HG02623 (cell line): Measurements from ENCODE around the gene ITGBL1.
A peak's percentile ranks its signal among the peaks of the same experiment; 100 is the strongest.

Experiments used
- ATAC-seq: cut with Tn5 transposase; IDR thresholded peaks from one replicate; pipeline ENCODE4 v1.9.1; 2021; ENCODE audit warnings: moderate library complexity; ENCODE audit not compliant: unreplicated experiment

Gene ITGBL1

GRCh38 chr13:101738336-101738735 lies 285.9 kb downstream of the ITGBL1 start:
- ATAC-seq, result no peak

- ATAC-seq, result peak; percentile 92
Observed at GRCh38 chr13:101739382-101740178, 287.1 kb downstream of the ITGBL1 start.

DNA sequence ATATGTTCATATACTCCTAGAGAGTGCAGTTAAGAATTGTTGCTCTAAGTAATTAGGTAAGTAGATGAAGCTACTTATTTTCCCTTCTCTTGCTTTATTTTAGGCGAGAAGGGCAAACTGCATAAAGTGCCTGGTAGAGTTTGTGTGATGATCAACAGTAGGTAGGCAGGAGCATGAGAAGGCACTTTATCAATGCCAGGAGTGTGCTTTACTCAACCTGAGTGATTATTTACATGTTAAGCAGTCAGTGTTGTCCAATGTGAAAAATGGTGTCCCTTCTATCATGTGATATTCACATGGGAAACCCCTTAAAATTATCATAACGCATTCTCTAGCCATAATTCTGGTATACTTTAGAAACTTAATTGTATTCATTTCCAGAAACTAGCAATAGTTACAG lies 294.0 kb downstream of the ITGBL1 start:
- no peak for ATAC-seq

DNA sequence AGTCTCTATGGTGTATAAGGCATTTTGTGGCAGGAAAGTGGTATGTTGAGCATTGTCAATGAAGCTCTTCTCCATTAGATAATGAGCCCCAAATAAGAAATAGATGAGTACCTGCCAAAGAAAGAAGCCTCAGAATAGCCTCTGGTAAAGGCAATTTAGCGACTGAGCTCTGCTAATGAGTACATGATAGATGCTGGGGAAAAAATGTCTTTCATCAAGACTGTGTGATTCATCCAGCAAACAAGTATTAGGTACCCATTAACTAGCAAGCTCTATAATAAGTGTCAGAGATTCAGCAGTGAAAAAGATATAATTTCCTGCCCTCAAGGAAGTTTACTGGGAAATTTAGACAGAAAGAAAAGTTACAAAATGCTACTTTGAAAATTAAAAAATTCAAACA lies 294.6 kb downstream of the ITGBL1 start:
- no peak for ATAC-seq

- no peak for ATAC-seq
Observed at GRCh38 chr13:101749584-101749983, 297.1 kb downstream of the ITGBL1 start.

DNA sequence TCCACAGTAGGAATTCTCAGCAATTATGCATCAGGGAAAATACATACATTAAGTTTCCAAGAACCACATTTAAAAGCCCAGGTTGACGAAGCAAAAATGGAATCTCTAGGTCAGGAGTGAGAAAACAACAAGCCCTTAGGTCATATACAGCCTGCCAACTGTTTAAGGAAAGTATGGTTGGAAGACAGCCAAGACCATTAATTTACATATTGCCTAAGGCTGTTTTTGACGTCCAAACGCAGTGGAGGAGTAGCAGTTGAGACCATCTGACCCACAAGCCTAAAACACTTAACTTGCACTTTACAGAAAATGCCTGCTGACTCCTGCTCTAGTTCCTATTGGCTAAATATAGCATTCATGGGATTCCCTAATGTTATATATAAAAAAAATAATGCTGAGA lies 299.0 kb downstream of the ITGBL1 start:
- peak; percentile 53 for ATAC-seq

DNA sequence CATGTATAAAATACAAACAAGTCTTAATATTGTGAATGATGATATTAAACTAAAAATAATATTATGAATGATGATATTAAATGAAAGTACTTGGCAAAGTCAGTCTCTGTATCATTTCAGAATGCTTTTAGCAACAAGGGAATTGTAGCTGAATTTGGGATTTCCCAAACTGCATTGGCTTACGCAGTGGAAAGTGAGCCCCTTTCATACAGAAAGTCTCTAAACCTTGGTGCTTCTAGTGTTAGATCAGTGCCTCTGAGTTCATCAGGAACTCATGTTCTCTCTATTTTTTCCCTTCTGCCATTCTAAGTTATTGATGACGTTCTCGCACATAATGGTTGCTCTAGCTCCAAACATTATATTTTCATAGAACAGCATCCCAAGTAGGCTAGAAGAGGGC lies 300.0 kb downstream of the ITGBL1 start:
- ATAC-seq, result no peak

GRCh38 chr13:101755228-101755887 lies 302.9 kb downstream of the ITGBL1 start:
- no peak for ATAC-seq

DNA sequence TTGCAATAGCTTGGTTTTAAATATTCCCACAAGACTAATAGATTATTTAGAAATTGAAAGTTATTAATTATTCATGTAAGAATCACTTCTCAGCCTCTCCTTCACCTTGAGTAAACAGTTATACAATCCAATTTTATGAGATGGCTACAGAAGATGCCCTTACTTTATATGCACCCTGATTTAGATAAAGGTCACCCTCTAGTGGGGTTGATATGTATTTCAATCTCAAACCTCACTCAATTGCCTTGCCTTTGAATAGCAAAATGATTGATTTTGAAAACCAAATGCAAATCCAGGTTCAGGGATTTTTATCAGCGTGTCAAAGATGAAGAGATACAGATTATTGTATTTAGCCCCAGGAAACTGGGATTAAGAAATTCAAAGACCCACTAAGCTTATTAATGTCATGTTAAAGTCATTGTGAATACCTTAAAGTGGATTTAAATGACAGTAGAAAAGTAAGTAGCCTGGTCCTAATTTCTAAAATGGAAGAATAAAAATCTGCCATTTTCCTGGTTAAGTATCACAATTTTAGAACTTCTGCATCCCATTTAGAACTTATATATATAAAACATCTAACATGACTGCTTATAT lies 305.1 kb downstream of the ITGBL1 start:
- peak; percentile 91 for ATAC-seq

GRCh38 chr13:101763191-101763590 lies 310.7 kb downstream of the ITGBL1 start:
- no peak for ATAC-seq
